ENCODE data around the gene PSTPIP1. TPM values are rescaled to one million over a fixed set of nuclear protein-coding genes. Genes with fewer than 3 reads are reported as not detected.
A peak's percentile ranks its signal among the peaks of the same experiment; 100 is the strongest.

PSTPIP1 gene
- total and polyA plus RNA-seq, 2 of the 13 experiments (the other 11 are each of a cell fraction or from before 2014, with no cell fraction given), result 4.4 to 8.7 TPM

DNA sequence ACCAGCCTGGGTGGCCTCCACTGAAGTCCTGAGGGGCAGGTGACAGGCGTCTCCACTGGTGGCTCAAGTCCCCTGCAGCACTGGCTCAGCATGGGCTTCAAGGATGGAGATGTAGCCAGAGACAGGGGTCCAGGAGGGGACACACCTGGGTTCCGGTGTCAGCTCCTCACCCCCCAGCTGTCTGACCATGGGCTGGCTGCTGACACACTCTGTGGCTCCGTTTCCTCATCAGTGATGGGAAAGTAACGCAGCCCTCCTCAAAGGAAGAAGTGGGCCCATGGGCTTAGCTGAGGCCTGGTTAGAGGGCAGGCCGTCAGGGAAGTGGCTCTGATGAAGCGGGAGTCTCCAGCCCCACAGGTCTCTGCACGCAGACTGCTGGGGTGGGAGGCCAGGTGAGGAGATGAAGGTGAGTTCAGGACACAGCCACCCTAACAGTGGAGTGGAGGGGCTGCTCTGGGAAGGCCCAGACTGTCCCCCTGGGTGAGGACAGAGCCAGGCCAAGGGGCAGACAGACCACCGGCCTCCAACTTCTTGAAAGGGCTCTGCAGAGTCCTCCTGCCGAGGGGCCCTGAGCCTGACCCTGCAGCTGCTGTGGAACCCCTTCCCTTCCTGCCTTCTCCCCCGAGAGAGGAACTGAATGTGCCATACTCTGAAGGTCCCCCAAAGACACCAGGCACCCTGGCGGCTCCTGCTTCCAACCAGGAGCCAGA, 24.0 kb downstream of the PSTPIP1 start:
- intact Hi-C loops (cut with micrococcal nuclease; ENCODE audit: unreplicated experiment) (no loop called here), in situ Hi-C loops (cut with HindIII; ENCODE audit: extremely low pct_ligation_motif_present, low pct_unique_long_range_greater_than_20kb) (no loop called here)
- H2AFZ ChIP-seq (ENCODE audit: low read length), result no peak overlapping the region
- DNase-seq (ENCODE audit: low spot score) (no peak), ATAC-seq (peak; percentile 5; the same call in 1 of the 3 replicates), FAIRE-seq (no peak)
- no peak overlapping the region for H3K27ac ChIP-seq (ENCODE audit: extremely low read length, insufficient read depth, low read length)
- no peak overlapping the region for H3K9ac ChIP-seq (ENCODE audit: insufficient read depth, low read depth, low read length)
- H4K20me1 ChIP-seq (ENCODE audit: insufficient read depth, low read length), result no peaks in the 10 kb centered on the region
- H3K27me3 ChIP-seq (ENCODE audit: control insufficient read depth in 1 of 2, insufficient read depth in 2 of 2, low read length in 2 of 2), result peaks cover 8 to 67% of the 10 kb centered on the region in 2 experiments; a peak in 4 of 5 replicates
- ChIA-PET CTCF (ENCODE audit: low intra/inter-chr PET ratio, low total read pairs) (no interaction called here), POLR2A (no interaction called here)
- no peaks in the 10 kb centered on the region for H3K4me1 ChIP-seq (ENCODE audit: insufficient read depth, low read length)
- H3K4me3 ChIP-seq (replicated peaks in 1 of 3; ENCODE audit: insufficient read depth in 1 of 3, low read depth in 2 of 3, low read length in 3 of 3), result no peak overlapping the region; a peak in 1 of 6 replicates
- no TSS peak for BruUV-seq (replicated peaks)
- no peaks in the 10 kb centered on the region for H3K36me3 ChIP-seq (replicated peaks in 1 of 2; ENCODE audit: control insufficient read depth in 1 of 2, insufficient read depth in 2 of 2, low read length in 2 of 2)
- no peaks in the 10 kb centered on the region for H3K79me2 ChIP-seq (ENCODE audit: insufficient read depth, low read length)
- H3K4me2 ChIP-seq (ENCODE audit: low read depth, low read length), result 0 out of 2 replicates have a peak overlapping the region, but pooled peaks have one; percentile 32
- TF ChIP-seq ZNF781 (CRISPR knock-in tag; IDR thresholded peaks at IDR 0.05; ENCODE audit: borderline replicate concordance, not compliant biosample characterization) (no peak), E2F1 (CRISPR knock-in tag; IDR thresholded peaks at IDR 0.05) (no peak), ZNF292 (CRISPR knock-in tag; IDR thresholded peaks at IDR 0.05; ENCODE audit: borderline replicate concordance, low read depth) (no peak), AGO2 (optimal IDR thresholded peaks at IDR 0.05; ENCODE audit: low read depth, low read length) (no peak), SIX4 (CRISPR knock-in tag; IDR thresholded peaks at IDR 0.05) (no peak)
- no peaks in the 10 kb centered on the region for H3K9me3 ChIP-seq (ENCODE audit: low read length)
- 22% methylated on average over 3 of the region's 11 CpGs for WGBS (ENCODE audit: low lambda C conversion rate)

Measured in HepG2 (cell line).